MM.1S (cell line): ENCODE results near the gene TLR4.

Source experiments
- EZH2 ChIP-seq: fragments of 300-600 bp; sonication (generic); optimal IDR thresholded peaks from 2 replicates; pipeline ENCODE3; 2017; ENCODE audit warnings: low read depth, mild to moderate bottlenecking, antibody characterized with exemption, low read length, mixed read lengths
- EZH2phosphoT487 ChIP-seq: fragments of 300-600 bp; sonication (generic); IDR thresholded peaks from 2 replicates; pipeline ENCODE4 v1.6.1; 2018; ENCODE audit warnings: antibody characterized with exemption, low read length
- TF ChIP-seq, protein P1 (sequence below): fragments of 300-600 bp; sonication (generic); IDR thresholded peaks from 2 replicates; pipeline ENCODE4 v1.5.1; 2016; ENCODE audit warnings: antibody characterized with exemption, low read length, mixed read lengths

DNA sequence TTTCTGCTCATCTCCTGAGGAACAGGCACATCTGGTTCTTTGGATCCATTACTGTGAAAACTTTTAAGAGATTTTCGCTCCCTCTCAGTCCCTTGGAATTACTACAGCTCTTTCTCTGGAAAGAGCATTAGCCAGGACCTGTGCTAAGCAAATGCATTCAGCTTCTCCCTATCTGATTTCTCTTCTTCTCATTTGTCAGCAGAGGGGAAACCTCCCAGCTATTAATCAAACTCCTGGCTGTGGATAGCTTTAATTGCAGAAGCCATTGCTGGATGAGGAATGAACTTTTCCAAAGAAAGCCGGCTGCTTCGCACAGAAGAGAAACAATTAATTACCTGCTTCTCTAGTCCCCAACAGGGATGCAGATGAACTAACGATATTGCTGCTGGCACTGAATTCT, 37.9 kb downstream of the TLR4 start:
- TF ChIP-seq, protein P1, sequence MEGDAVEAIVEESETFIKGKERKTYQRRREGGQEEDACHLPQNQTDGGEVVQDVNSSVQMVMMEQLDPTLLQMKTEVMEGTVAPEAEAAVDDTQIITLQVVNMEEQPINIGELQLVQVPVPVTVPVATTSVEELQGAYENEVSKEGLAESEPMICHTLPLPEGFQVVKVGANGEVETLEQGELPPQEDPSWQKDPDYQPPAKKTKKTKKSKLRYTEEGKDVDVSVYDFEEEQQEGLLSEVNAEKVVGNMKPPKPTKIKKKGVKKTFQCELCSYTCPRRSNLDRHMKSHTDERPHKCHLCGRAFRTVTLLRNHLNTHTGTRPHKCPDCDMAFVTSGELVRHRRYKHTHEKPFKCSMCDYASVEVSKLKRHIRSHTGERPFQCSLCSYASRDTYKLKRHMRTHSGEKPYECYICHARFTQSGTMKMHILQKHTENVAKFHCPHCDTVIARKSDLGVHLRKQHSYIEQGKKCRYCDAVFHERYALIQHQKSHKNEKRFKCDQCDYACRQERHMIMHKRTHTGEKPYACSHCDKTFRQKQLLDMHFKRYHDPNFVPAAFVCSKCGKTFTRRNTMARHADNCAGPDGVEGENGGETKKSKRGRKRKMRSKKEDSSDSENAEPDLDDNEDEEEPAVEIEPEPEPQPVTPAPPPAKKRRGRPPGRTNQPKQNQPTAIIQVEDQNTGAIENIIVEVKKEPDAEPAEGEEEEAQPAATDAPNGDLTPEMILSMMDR: no peak
- TF ChIP-seq EZH2 (no peak), EZH2phosphoT487 (no peak)
